Suprapubic skin (tissue), 4 donors: Measurements from ENCODE around the gene GABRR3. TPM values are rescaled to one million over a fixed set of nuclear protein-coding genes. Genes with fewer than 3 reads are reported as not detected.

Experiments
- DNase-seq, 2 donors: peaks; one replicate each; pipeline ENCODE4 v3.0.0-alpha.2; 2019; ENCODE audit warnings: low spot score in 2 of 2
- H3K27ac ChIP-seq: fragments of 200-600 bp; sonication (generic); one replicate; pipeline ENCODE4 v1.5.1; 2019
- H3K27me3 ChIP-seq: fragments of 200-600 bp; sonication (generic); one replicate; pipeline ENCODE4 v1.5.1; 2019
- H3K36me3 ChIP-seq: fragments of 200-600 bp; sonication (generic); one replicate; pipeline ENCODE4 v1.5.1; 2019
- H3K4me1 ChIP-seq: fragments of 200-600 bp; sonication (generic); one replicate; pipeline ENCODE4 v1.5.1; 2019
- H3K4me3 ChIP-seq: fragments of 200-600 bp; sonication (generic); one replicate; pipeline ENCODE4 v1.5.1; 2019; ENCODE audit warnings: mild to moderate bottlenecking
- H3K9me3 ChIP-seq: fragments of 200-600 bp; sonication (generic); one replicate; pipeline ENCODE4 v1.5.1; 2019
- EP300 ChIP-seq: sonication (generic); formaldehyde crosslinking; IDR thresholded peaks from one replicate; pipeline ENCODE4 v1.6.1; 2017; ENCODE audit warnings: antibody characterized with exemption
- POLR2A ChIP-seq, 2 donors: fragments of 450-650 bp; IDR thresholded peaks; one replicate each; pipeline ENCODE4 v1.6.1; 2017; ENCODE audit warnings: antibody characterized with exemption in 2 of 2, mild to moderate bottlenecking in 2 of 2, moderate library complexity in 2 of 2
- POLR2AphosphoS5 ChIP-seq, 3 donors: sonication (generic); formaldehyde crosslinking; IDR thresholded peaks; one replicate each; pipeline ENCODE4 v1.6.1; 2017; ENCODE audit warnings: antibody characterized with exemption in 3 of 3
- WGBS: methylation state at CpG from one replicate; pipeline ENCODE4 v1.1.5; 2018; 5-methylcytosine and 5-hydroxymethylcytosine counted together
- total RNA-seq, 4 donors: library from RNA; depleted of rRNA; stranded (reverse); fragments of >200 nt; gene quantifications; one replicate each; pipeline ENCODE4 v1.1.0, GENCODE V29; 2016
- TF ChIP-seq, protein P1 (sequence below), 2 donors: fragments of 200-600 bp in 1 of 2; fragments of 450-650 bp in 1 of 2; sonication (generic) in 1 of 2; IDR thresholded peaks; one replicate each; pipeline ENCODE4 v1.5.1; 2016 to 2019; ENCODE audit warnings: antibody characterized with exemption in 2 of 2, mild to moderate bottlenecking in 1 of 2, moderate library complexity in 1 of 2

Gene GABRR3
- total RNA-seq, 4 donors from 2014 or later: not detected

DNA sequence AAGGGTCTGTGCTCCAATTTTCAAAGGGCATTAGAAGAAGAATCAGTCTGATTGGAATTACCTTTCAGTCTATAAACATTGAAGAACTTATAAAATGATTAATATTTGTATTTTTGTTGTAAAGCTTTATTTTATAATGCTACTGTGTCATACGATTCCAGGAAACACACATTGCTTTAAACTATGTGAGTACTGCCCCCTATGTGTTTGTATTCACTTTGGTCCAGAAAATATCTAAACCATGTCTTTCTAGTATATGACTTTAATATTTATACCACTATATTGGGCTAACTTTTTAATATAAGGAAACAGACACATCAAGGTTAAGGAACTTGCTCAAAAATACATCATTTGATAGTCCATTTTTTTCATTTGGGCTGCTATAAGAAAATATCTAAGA, 59.6 kb downstream of the GABRR3 start:
- 85% methylated on average over 1 of the region's 1 CpG for WGBS
- Histone ChIP-seq H3K36me3 (no peaks in the 10 kb centered on the region), H3K9me3 (no peaks in the 10 kb centered on the region), H3K27ac (no peak overlapping the region), H3K4me3 (no peak overlapping the region), H3K27me3 (no peaks in the 10 kb centered on the region), H3K4me1 (peaks cover 19% of the 10 kb centered on the region)
- DNase-seq: no peak
- TF ChIP-seq POLR2AphosphoS5 (IDR thresholded peaks at IDR 0.05) (no peak), POLR2A (IDR thresholded peaks at IDR 0.05) (no peak), EP300 (no peak)
- TF ChIP-seq, protein P1, sequence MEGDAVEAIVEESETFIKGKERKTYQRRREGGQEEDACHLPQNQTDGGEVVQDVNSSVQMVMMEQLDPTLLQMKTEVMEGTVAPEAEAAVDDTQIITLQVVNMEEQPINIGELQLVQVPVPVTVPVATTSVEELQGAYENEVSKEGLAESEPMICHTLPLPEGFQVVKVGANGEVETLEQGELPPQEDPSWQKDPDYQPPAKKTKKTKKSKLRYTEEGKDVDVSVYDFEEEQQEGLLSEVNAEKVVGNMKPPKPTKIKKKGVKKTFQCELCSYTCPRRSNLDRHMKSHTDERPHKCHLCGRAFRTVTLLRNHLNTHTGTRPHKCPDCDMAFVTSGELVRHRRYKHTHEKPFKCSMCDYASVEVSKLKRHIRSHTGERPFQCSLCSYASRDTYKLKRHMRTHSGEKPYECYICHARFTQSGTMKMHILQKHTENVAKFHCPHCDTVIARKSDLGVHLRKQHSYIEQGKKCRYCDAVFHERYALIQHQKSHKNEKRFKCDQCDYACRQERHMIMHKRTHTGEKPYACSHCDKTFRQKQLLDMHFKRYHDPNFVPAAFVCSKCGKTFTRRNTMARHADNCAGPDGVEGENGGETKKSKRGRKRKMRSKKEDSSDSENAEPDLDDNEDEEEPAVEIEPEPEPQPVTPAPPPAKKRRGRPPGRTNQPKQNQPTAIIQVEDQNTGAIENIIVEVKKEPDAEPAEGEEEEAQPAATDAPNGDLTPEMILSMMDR (IDR thresholded peaks at IDR 0.05): no peak

DNA sequence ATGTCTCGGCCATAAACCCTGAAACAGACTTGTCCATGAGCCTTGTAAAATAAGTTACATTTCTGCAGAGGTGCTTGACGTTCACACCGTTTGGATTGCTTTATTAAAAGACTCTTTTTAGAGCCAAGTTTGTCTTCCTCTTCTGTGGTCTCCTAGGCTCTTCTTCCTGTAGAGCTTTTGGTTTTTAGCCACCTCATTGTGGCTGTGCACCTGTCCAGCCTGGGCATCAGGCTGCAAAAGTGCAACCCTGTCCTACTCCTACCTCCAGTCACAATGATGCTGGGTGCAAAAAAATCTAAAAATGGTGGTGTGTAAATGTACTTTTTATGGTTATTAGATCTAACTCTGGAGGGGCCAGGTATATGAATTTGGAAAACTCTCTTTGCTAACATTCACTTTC, 60.1 kb downstream of the GABRR3 start:
- TF ChIP-seq, protein P1 (IDR thresholded peaks at IDR 0.05): no peak
- TF ChIP-seq POLR2AphosphoS5 (IDR thresholded peaks at IDR 0.05) (no peak), POLR2A (IDR thresholded peaks at IDR 0.05) (no peak), EP300 (no peak)
- H3K4me1 ChIP-seq: peaks cover 23% of the 10 kb centered on the region
- H3K9me3 ChIP-seq: no peaks in the 10 kb centered on the region
- 72% methylated on average over 3 of the region's 3 CpGs for WGBS
- no peak overlapping the region for H3K4me3 ChIP-seq
- H3K27me3 ChIP-seq: no peaks in the 10 kb centered on the region
- no peak for DNase-seq
- H3K36me3 ChIP-seq: no peaks in the 10 kb centered on the region
- no peak overlapping the region for H3K27ac ChIP-seq

- 97% methylated on average over 9 of the region's 9 CpGs for WGBS
- no peak for TF ChIP-seq EP300
- TF ChIP-seq, protein P1 (IDR thresholded peaks at IDR 0.05): no peak
- no peak for TF ChIP-seq POLR2A (IDR thresholded peaks at IDR 0.05)
- TF ChIP-seq POLR2AphosphoS5 (IDR thresholded peaks at IDR 0.05): no peak
- H3K27me3 ChIP-seq: no peaks in the 10 kb centered on the region
- H3K4me1 ChIP-seq: peaks cover 28% of the 10 kb centered on the region
- DNase-seq: no peak
- no peaks in the 10 kb centered on the region for H3K9me3 ChIP-seq
- peak overlapping the region; percentile 80 for H3K4me3 ChIP-seq
- H3K36me3 ChIP-seq: no peaks in the 10 kb centered on the region
- H3K27ac ChIP-seq: no peak overlapping the region
These were observed 62.1 kb downstream of the GABRR3 start for GRCh38 chr3:97972976-97973375.

DNA sequence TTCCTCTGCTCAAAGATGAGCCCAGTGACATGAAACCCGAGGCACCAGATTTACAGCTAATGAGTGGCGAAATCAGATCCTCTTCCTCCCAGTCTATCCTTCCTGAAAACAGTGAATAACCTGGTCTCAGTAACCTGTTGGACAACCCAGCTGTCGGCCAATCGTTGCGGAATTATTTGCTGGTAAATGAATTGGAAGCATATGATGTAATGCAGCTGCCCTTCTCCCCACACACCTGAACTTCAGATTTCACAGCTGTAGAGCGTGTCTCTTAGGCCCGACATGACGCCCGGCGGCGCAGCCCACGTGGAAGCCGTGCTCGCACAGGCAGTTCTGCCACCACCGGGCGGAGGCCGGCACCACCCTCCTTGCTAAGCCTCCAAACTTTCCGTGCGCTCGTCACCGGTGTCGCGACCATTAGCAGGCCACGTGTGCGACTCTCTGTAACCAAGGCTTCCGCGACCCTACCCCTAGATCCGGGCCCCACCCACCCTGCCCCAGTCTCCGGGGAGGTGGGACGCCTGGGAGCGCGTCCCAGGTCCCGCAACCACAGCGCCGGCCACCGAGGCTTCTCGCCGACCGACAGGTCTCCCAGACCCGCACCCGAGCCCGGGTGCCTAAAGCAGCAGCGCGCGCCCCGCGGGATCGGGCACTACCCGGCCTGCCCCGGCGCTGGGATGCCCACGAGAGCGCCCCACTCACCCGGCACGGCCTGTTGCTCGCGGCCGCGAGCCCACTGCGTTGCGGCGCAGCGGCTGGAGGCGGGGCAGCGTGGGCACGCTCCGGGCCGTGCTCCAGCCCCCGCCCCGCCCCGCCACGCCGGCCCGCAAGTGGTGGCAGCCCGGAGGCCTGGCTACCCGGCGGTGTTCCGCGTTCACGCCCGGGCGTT, 63.2 kb downstream of the GABRR3 start, which contains the start of gene RIOX2:
Gene RIOX2 (minus strand): TSS at position 753 of the 889 bp plus-strand sequence. CDS start 4,838 bp downstream, outside the sequence.
- 1% methylated on average over 78 of the region's 82 CpGs for WGBS
- H3K27ac ChIP-seq: peak within 1 kb of the TSS; percentile 88
- peak within 1 kb of the TSS; percentile 80 for H3K4me3 ChIP-seq
- DNase-seq: peak; percentile 80 to 85
- TF ChIP-seq POLR2A (IDR thresholded peaks at IDR 0.05) (peak in 1 of 2 donors; percentile 32), POLR2AphosphoS5 (IDR thresholded peaks at IDR 0.05) (peak in 1 of 3 donors; percentile 59), EP300 (no peak)
- TF ChIP-seq, protein P1 (IDR thresholded peaks at IDR 0.05): no peak
- no peaks in the 10 kb centered on the region for H3K27me3 ChIP-seq
- no peaks in the 10 kb centered on the region for H3K36me3 ChIP-seq
- H3K4me1 ChIP-seq: peaks cover 28% of the 10 kb centered on the region
- no peaks in the 10 kb centered on the region for H3K9me3 ChIP-seq

GRCh38 chr3:97970956-97971620, 64.0 kb downstream of the GABRR3 start:
- Histone ChIP-seq H3K27me3 (no peaks in the 10 kb centered on the region), H3K27ac (peak overlapping the region; percentile 88), H3K9me3 (no peaks in the 10 kb centered on the region), H3K36me3 (peaks cover 8% of the 10 kb centered on the region), H3K4me1 (peaks cover 28% of the 10 kb centered on the region), H3K4me3 (peak overlapping the region; percentile 80)
- no peak for TF ChIP-seq POLR2A (IDR thresholded peaks at IDR 0.05)
- TF ChIP-seq, protein P1 (IDR thresholded peaks at IDR 0.05): no peak
- no peak for TF ChIP-seq EP300
- TF ChIP-seq POLR2AphosphoS5 (IDR thresholded peaks at IDR 0.05): no peak
- 60% methylated on average over 9 of the region's 9 CpGs for WGBS
- DNase-seq: no peak
